PC-9 (cell line): Measurements from ENCODE around the gene SLC7A10. TPM values are rescaled to one million over a fixed set of nuclear protein-coding genes. Genes with fewer than 3 reads are reported as not detected.

Experiments used
- BruUV-seq: library from RNA; stranded (reverse); fragments of 400-500 nt; replicated peaks from 2 replicates; lab custom pipeline; 2021; lab: Mats Ljungman, UMichigan
- CTCF ChIA-PET: fragments of 300-600 bp; sonication (Branson Sonifier 250); formaldehyde crosslinking; loops from one replicate; lab custom pipeline; 2022; ENCODE audit warnings: antibody characterized with exemption; lab: Charles Lee
- POLR2A ChIA-PET: fragments of 300-600 bp; sonication (Branson Sonifier 250); formaldehyde crosslinking; loops from one replicate; lab custom pipeline; 2022; ENCODE audit warnings: antibody characterized with exemption; ENCODE audit not compliant: unreplicated experiment; lab: Charles Lee
- DNase-seq, 2 experiments: peaks; one replicate each; pipeline versions ENCODE4 v3.0.0 to v3.0.0-alpha.2; 2015 to 2022; ENCODE audit warnings: mixed read lengths in 1 of 2
- H2AFZ ChIP-seq: fragments of 200-600 bp; sonication (generic); 2 replicates; pipeline ENCODE4 v1.8.1; 2017; ENCODE audit warnings: antibody characterized with exemption
- H3F3A ChIP-seq: fragments of 200-600 bp; sonication (generic); 2 replicates; pipeline ENCODE4 v1.8.1; 2017; ENCODE audit warnings: antibody characterized with exemption, mild to moderate bottlenecking, low read depth; ENCODE audit not compliant: insufficient read depth
- H3K27ac ChIP-seq: fragments of 200-600 bp; sonication (generic); 2 replicates; pipeline ENCODE4 v1.6.1; 2016; ENCODE audit warnings: mixed run types
- H3K27me3 ChIP-seq: fragments of 200-600 bp; sonication (generic); 2 replicates; pipeline ENCODE4 v1.6.1; 2016; ENCODE audit warnings: low read depth, mixed run types; ENCODE audit not compliant: insufficient read depth
- H3K36me3 ChIP-seq: fragments of 200-600 bp; sonication (generic); 2 replicates; pipeline ENCODE4 v1.6.1; 2016; ENCODE audit warnings: low read depth, mixed run types
- H3K4me1 ChIP-seq: fragments of 200-600 bp; sonication (generic); replicated peaks from 2 replicates; pipeline ENCODE4 v1.6.1; 2016; ENCODE audit warnings: mixed run types; ENCODE audit not compliant: insufficient read depth
- H3K4me2 ChIP-seq: fragments of 200-600 bp; sonication (generic); 2 replicates; pipeline ENCODE4 v1.6.1; 2017; ENCODE audit warnings: mixed run types
- H3K4me3 ChIP-seq: fragments of 200-600 bp; sonication (generic); 2 replicates; pipeline ENCODE4 v1.6.1; 2016; ENCODE audit warnings: mixed run types
- H3K79me2 ChIP-seq: fragments of 200-600 bp; sonication (generic); 2 replicates; pipeline ENCODE4 v1.6.1; 2017; ENCODE audit warnings: low read depth, mixed run types
- H3K9me2 ChIP-seq: fragments of 200-600 bp; sonication (generic); 2 replicates; pipeline ENCODE4 v1.8.1; 2017; ENCODE audit warnings: mild to moderate bottlenecking; ENCODE audit not compliant: insufficient read depth
- H3K9me3 ChIP-seq: fragments of 200-600 bp; sonication (generic); 2 replicates; pipeline ENCODE4 v1.8.1; 2016; ENCODE audit warnings: low read depth; ENCODE audit not compliant: insufficient read depth
- H4K20me1 ChIP-seq: fragments of 200-600 bp; sonication (generic); 2 replicates; pipeline ENCODE4 v1.8.1; 2017; ENCODE audit not compliant: insufficient read depth
- CTCF ChIP-seq: fragments of 200-600 bp; sonication (generic); conservative IDR thresholded peaks from 2 replicates; pipeline ENCODE4 v1.6.1; 2017; ENCODE audit warnings: mixed run types, antibody characterized with exemption, mild to moderate bottlenecking, moderate library complexity
- EZH2 ChIP-seq: fragments of 200-600 bp; sonication (generic); IDR thresholded peaks from 2 replicates; pipeline ENCODE4 v1.8.0; 2017; ENCODE audit warnings: antibody characterized with exemption, low read depth
- intact Hi-C: fragments of 100-400 bp; cut with micrococcal nuclease; formaldehyde crosslinking; loops from one replicate; pipeline ENCODE4 v1.10.0; 2022; ENCODE audit not compliant: unreplicated experiment
- total RNA-seq: library from RNA; stranded (reverse); gene quantifications from 2 replicates; pipeline ENCODE4 v1.2.3, GENCODE V29; 2021

Gene SLC7A10
- total RNA-seq, 1 experiment from 2014 or later: not detected

- H3K9me3 ChIP-seq: no peaks in the 10 kb centered on the region
- H3K79me2 ChIP-seq: no peaks in the 10 kb centered on the region
- no peak for TF ChIP-seq CTCF
- no peak for TF ChIP-seq EZH2
- H2AFZ ChIP-seq: no peak overlapping the region
- peaks cover 23% of the 10 kb centered on the region; the same call in 1 of the 2 replicates for H3K27me3 ChIP-seq
- intact Hi-C loops: no loop called here
- no peaks in the 10 kb centered on the region for H4K20me1 ChIP-seq
- ChIA-PET POLR2A (no interaction called here), CTCF (interaction anchor here (0.7 kb wide), 1 partner anchor 568 kb away, joined by 3 read pairs; no protein-coding TSS in a partner anchor)
- BruUV-seq: no TSS peak
- H3F3A ChIP-seq: no peaks in the 10 kb centered on the region
- H3K4me2 ChIP-seq: no peak overlapping the region
- no peaks in the 10 kb centered on the region for H3K36me3 ChIP-seq
- H3K4me3 ChIP-seq: no peak overlapping the region
- H3K27ac ChIP-seq: no peak overlapping the region
- H3K9me2 ChIP-seq: no peaks in the 10 kb centered on the region
- DNase-seq: no peak
- no peaks in the 10 kb centered on the region for H3K4me1 ChIP-seq
These were observed 16.5 kb downstream of the SLC7A10 start for GRCh38 chr19:33208904-33209849.

GRCh38 chr19:33208371-33208895 is 17.2 kb downstream of the SLC7A10 start:
- H3K4me1 ChIP-seq: no peaks in the 10 kb centered on the region
- TF ChIP-seq CTCF: no peak
- no peak for TF ChIP-seq EZH2
- H3K27me3 ChIP-seq: peaks cover 16% of the 10 kb centered on the region; the same call in 1 of the 2 replicates
- H3K36me3 ChIP-seq: no peaks in the 10 kb centered on the region
- no peaks in the 10 kb centered on the region for H3K9me2 ChIP-seq
- no peak overlapping the region for H2AFZ ChIP-seq
- no TSS peak for BruUV-seq
- intact Hi-C loops: no loop called here
- no peak overlapping the region for H3K27ac ChIP-seq
- POLR2A ChIA-PET: no interaction called here
- CTCF ChIA-PET: interaction anchor here (0.7 kb wide), 1 partner anchor 569 kb away, joined by 3 read pairs; no protein-coding TSS in a partner anchor
- no peak for DNase-seq
- H3K4me3 ChIP-seq: no peak overlapping the region
- no peaks in the 10 kb centered on the region for H3K79me2 ChIP-seq
- no peak overlapping the region for H3K4me2 ChIP-seq
- H3K9me3 ChIP-seq: no peaks in the 10 kb centered on the region
- H3F3A ChIP-seq: no peaks in the 10 kb centered on the region
- no peaks in the 10 kb centered on the region for H4K20me1 ChIP-seq

GRCh38 chr19:33207903-33208302 is 17.7 kb downstream of the SLC7A10 start:
- CTCF ChIA-PET: no interaction called here

More at GRCh38 chr19:33207903-33208302, 17.7 kb downstream of the SLC7A10 start:
- peaks cover 12% of the 10 kb centered on the region; the same call in 1 of the 2 replicates for H3K27me3 ChIP-seq
- POLR2A ChIA-PET: no interaction called here
- TF ChIP-seq CTCF (no peak), EZH2 (no peak)
- H3K4me2 ChIP-seq: no peak overlapping the region
- H4K20me1 ChIP-seq: no peaks in the 10 kb centered on the region
- no peaks in the 10 kb centered on the region for H3K4me1 ChIP-seq
- no peaks in the 10 kb centered on the region for H3K79me2 ChIP-seq
- no peaks in the 10 kb centered on the region for H3K9me2 ChIP-seq
- H3F3A ChIP-seq: no peaks in the 10 kb centered on the region
- H3K9me3 ChIP-seq: no peaks in the 10 kb centered on the region
- DNase-seq: no peak
- no peak overlapping the region for H3K27ac ChIP-seq
- H3K36me3 ChIP-seq: no peaks in the 10 kb centered on the region
- no peak overlapping the region for H2AFZ ChIP-seq
- H3K4me3 ChIP-seq: no peak overlapping the region
- no TSS peak for BruUV-seq
- intact Hi-C loops: no loop called here
